ENCODE measurements around the gene ISL2.

ISL2 gene

GRCh38 chr15:76342058-76342381 is 5.4 kb downstream of the ISL2 start:
- no peak for DNase-seq (ENCODE audit: low spot score)

DNA sequence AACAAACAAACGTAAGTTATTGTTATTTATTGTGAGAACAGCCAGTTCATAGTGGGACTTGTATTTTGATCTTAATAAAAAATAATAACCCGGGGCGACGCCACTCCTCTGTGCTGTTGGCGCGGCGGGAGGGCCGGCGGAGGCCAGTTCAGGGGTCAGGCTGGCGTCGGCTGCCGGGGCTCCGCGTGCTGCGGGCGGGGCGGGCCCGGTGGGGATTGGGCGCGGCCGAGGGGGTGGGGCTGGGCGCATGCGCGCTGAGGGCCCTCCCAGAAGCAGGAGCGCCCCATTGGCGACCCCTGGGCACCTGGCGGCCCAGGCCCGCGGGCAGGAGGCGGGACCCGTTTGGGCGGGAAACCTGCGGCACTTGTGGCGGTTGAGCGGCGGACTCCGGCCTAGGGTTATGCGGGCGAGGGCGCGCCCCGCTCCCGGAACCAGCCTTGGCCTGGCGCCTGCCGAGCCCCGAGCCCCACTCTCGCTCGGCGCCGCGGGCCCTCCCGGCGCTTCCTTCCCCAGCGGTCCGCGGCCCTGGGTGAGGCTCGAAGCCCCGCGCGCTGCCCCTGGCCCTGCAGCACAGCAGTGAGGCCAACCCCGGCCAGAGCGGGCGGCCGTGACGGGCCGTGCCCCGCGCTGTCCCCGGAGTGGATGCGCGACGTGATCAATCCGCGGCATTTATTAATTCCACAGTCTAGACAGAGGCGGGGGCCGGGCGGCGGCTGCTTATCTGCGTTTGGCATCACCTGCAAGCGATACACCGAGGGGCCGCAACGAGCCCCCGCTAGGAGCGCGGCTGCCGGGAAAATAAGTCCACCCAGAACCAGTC is 6.0 kb downstream of the ISL2 start:
- no peak for DNase-seq (ENCODE audit: low spot score)

DNA sequence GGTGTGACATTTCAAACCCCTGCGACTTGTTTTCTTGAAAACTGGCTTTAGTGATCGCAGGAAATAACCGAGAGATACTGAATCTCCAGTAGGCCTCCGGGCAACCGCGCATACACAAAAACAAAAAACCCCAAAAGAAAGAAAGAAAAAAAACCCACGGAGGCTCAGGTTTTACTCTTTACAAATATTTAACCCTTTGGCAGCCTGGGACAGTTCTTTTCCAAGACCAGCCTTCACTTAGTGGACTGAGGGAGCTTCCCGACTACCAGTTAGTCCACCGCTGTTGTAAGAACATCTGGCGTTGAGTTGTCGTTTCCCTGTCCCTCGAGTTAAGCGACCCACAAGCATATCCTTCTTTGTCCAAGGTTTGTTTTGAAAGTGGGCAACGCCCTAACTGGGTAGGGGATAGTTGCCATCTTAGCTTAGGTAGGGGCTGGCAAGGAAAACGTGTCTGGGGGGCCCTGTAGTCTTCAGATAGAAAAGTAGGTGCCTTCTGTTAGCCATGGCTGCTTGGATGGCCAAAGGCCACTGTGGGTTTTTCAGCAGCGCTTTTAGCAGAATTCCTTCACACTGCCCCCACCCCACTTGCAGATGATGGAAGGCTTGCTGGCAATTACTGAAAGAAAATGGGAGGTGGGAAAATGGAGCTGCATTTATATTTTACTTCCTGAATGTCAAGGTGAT is 6.9 kb downstream of the ISL2 start:
- DNase-seq (ENCODE audit: low spot score) = no peak

DNA sequence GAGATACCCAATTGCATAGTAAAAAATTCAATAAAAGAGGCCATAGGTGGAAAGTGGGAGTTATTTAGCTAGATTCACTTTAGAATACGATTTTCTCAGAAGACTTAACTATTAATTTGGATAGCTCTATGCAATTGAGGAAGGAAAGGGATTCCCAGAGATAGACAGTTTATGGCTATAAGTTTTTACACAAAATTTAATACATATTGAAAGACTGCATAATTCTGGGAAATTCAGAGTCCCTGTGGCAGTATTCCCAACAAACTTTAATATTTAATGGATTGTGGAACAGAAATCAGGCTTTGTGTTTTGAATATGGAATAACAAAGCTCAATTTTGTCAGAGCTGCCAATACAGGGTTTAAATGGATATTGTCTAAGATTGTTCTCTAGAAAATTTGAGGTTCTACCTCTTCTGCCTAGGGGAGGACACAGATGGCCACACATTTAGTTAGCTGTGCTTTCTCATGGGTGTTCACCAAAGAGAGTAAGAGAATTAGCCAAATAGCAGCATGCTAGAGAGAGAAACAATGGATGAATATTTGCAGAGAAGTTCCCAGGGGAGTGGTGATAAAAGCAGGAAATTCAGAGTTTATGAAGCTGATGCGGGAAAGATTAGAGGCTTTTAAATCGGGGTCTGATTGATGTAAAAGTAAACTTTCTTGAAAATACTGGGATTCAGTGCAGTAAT is 8.5 kb downstream of the ISL2 start:
- DNase-seq (ENCODE audit: low spot score) = no peak

- DNase-seq (ENCODE audit: low spot score) = no peak
These were observed 9.0 kb downstream of the ISL2 start for GRCh38 chr15:76345583-76345879.

GRCh38 chr15:76345880-76346668 is 9.5 kb downstream of the ISL2 start:
- peak; percentile 57 for DNase-seq (ENCODE audit: low spot score)

DNA sequence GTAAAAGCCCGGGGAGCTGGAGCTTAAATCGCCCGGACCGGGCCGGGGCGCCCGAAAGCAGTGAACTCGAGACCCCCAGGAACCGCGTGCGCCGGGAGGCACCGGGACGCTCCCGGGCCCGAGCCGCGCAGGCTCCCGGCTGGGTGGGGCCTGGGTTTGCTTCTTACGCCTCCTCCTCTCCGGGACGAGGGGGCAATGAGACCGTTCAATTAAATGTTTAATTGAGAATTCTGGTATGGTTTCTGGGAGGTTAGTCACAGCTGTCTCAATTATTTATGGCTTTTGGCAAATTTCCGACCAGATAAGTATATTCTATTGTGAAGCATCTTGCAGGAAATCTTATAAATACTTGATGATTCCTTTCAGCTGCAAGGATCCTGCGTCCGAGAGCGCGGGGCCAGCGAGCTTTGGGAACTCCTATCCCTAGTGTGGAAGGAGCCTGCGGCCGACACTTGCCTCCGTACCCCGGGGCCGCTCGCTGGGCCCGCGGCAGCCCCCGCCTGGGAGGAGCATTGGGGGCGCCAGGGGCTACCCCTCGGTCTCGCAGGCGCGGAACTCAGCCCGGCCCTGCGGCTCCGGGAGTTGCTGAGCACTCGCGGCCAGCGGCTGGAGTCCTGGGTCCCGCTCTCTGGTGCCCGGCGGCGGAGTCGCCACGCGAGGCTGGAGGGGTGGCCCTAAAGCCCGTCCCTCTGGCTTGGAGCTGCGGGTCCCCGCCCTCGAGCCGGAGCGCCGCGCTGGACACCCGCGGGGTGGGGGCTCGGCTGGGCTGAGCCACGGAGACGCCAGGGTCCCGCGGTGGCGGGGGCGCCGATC is 10.3 kb downstream of the ISL2 start:
- no peak for DNase-seq (ENCODE audit: low spot score)

DNA sequence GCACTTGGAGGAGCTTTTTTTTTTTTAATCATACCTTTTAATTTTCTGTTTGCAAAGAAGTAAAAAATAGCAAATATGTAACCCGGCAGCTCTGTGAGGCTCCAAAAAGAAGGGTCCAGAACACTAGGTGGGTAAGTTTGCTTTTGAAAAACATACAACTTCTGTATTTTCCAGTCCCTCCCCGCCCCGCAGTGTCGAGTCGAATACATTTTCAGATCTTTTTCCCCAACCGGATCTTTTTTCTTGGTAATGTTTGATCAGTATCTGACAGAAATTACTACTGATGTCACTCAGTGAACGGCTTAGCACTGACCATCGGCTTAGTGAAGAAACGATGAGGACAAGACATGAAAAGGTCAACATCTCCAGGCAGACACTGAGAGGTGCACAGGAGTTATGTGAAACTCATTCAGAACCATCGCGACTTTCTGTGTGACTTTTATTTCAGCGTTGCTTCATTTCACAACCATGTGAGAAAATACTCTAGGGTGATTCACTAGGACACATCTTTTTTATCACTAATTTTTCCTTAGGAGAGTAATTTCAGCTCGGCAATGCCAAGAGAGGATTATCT is 11.0 kb downstream of the ISL2 start:
- no peak for DNase-seq (ENCODE audit: low spot score)

- DNase-seq (ENCODE audit: low spot score) = no peak
These were observed 12.9 kb downstream of the ISL2 start for GRCh38 chr15:76349301-76350070.

GRCh38 chr15:76353023-76353577 is 16.5 kb downstream of the ISL2 start:
- no peak for DNase-seq (ENCODE audit: low spot score)

GRCh38 chr15:76353903-76354302 is 17.3 kb downstream of the ISL2 start:
- no peak for DNase-seq (ENCODE audit: low spot score)

GRCh38 chr15:76354823-76355440 is 18.4 kb downstream of the ISL2 start:
- no peak for DNase-seq (ENCODE audit: low spot score)

DNA sequence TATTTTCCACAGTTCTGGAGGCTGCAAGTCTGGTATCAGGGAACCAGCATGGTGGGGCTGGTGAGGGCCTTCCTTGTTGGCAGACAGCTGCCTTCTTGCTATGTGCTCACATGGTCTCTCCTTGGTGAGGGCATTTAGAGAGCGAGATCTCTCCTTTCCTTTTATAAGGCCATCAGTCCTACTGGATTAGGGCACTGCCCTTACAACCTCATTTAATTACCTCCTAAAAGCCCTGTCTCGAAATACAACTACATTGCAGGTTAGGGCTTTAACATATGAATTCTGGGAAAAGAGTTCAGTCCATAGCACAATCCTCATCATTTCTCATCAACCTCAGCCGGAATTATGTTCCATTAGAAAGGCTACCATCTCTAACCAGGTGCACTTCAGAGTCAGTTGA is 21.9 kb downstream of the ISL2 start:
- no peak for DNase-seq (ENCODE audit: low spot score)

DNA sequence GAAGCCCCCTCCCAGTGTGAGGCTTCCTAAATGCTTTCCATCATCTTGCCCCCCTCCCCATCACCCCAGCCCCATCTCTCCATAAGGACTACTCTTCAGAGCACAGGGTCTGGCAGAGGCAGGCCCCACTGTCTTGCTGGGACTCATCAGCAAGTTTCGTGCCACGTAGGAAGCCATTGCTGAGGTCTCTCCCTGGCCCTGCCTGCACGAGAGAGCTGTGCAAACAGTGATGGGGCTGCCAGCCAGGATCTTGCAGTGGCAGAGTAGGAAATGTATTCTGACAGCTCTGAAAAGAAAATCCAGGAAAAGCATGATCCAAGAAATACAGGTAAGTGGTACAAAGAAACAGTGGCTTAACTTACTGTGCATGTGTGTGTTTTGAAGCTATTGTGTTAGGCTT is 22.6 kb downstream of the ISL2 start:
- DNase-seq (ENCODE audit: low spot score) = no peak

- DNase-seq (ENCODE audit: low spot score) = no peak
These were observed 23.8 kb downstream of the ISL2 start for GRCh38 chr15:76360416-76360815.

DNA sequence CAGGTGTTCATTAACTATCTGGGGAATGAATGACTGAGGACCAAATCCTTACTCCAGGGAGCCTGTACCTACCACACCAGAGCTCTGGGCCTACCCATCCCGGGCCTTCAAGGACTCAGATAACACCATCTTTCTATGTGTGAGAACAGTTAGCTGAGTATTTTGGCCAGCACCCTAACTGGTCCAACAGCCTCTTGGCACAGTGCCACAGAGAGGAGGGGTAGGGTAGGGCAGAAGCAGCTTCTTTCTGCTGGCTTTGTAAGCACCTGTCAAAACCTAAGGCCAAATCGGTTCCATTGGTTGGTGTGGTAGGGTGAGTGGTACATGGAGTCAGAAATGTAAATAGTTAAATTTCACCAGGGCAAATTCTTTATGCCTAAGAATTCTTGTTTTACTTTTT is 26.7 kb downstream of the ISL2 start:
- DNase-seq (ENCODE audit: low spot score) = no peak

- no peak for DNase-seq (ENCODE audit: low spot score)
These were observed 30.1 kb downstream of the ISL2 start for GRCh38 chr15:76366714-76367113.

GRCh38 chr15:76368122-76368621 is 31.6 kb downstream of the ISL2 start:
- DNase-seq (ENCODE audit: low spot score) = no peak

DNA sequence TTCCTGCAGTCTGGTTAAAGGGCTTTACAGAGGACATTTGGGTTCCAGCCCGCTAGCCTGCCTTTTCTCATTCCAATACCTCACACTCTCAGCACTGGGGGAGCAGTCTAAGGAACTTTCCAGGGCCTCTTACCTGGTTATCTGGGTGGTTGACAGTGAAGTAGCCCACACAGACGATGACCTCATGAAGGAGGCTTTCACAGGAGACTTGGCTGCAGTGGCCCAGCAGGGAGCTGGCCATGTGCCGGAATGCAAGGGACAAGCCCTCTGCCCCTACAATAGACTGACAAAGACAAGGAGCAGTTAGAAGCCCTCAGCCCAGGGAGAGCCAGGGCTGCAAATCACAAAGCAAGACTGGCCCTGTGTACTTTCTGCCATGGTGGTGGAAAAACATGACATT is 39.5 kb downstream of the ISL2 start:
- DNase-seq (ENCODE audit: low spot score) = no peak

DNA sequence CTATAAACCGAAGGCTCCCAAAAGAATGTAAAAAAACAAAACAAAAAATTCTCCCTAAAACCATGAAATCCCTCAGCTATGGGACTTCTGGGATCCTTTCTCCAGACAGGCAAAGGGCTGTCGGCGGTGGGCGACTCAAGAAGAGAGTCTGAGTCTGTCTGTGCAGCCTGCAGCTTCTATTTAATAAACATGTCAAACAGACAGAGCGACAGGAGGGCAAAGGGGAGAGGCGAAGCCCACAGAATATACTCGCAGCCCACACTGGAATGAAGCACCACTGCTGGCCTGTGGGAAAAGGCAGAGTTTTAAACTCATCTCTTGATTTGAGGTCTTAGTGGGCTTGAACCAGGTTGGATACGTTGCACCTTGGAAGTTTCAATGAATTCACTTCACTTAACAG is 40.2 kb downstream of the ISL2 start:
- no peak for DNase-seq (ENCODE audit: low spot score)

All from SW480 (cell line).